ENCODE results near the gene GALNT18. TPM values are rescaled to one million over a fixed set of nuclear protein-coding genes. Genes with fewer than 3 reads are reported as not detected.

GALNT18 gene
- total RNA-seq, 1 experiment from 2014 or later: not detected

GRCh38 chr11:11284481-11284880 is 337.3 kb downstream of the GALNT18 start:
- H3F3A ChIP-seq (ENCODE audit: insufficient read depth, low read depth): no peaks in the 10 kb centered on the region
- peaks cover 28% of the 10 kb centered on the region for H3K27me3 ChIP-seq (ENCODE audit: insufficient read depth, low read depth)
- no peaks in the 10 kb centered on the region for H3K9me2 ChIP-seq (ENCODE audit: insufficient read depth)
- H4K20me1 ChIP-seq (ENCODE audit: insufficient read depth): no peaks in the 10 kb centered on the region
- ChIA-PET POLR2A (ENCODE audit: unreplicated experiment) (interaction anchor here (0.5 kb wide), 1 partner anchor 186 kb away, joined by 3 read pairs; no protein-coding TSS in a partner anchor), CTCF (no interaction called here)
- H3K4me1 ChIP-seq (replicated peaks; ENCODE audit: insufficient read depth): no peaks in the 10 kb centered on the region
- H2AFZ ChIP-seq: no peak overlapping the region
- no peak for DNase-seq
- H3K27ac ChIP-seq: no peak overlapping the region
- no peaks in the 10 kb centered on the region for H3K36me3 ChIP-seq (ENCODE audit: low read depth)
- no TSS peak for BruUV-seq (replicated peaks)
- H3K4me3 ChIP-seq: no peak overlapping the region
- intact Hi-C loops (cut with micrococcal nuclease; ENCODE audit: unreplicated experiment): no loop called here
- H3K9me3 ChIP-seq (ENCODE audit: insufficient read depth, low read depth): no peaks in the 10 kb centered on the region
- H3K79me2 ChIP-seq (ENCODE audit: low read depth): no peaks in the 10 kb centered on the region
- TF ChIP-seq EZH2 (IDR thresholded peaks at IDR 0.05; ENCODE audit: low read depth) (no peak), CTCF (conservative IDR thresholded peaks at IDR 0.05) (no peak)
- H3K4me2 ChIP-seq: no peak overlapping the region

- Histone ChIP-seq H3K4me3 (no peak overlapping the region), H3K4me2 (no peak overlapping the region), H3K9me3 (ENCODE audit: insufficient read depth, low read depth) (no peaks in the 10 kb centered on the region), H3F3A (ENCODE audit: insufficient read depth, low read depth) (no peaks in the 10 kb centered on the region), H2AFZ (no peak overlapping the region), H3K36me3 (ENCODE audit: low read depth) (no peaks in the 10 kb centered on the region), H3K27me3 (ENCODE audit: insufficient read depth, low read depth) (peaks cover 10% of the 10 kb centered on the region; the same call in 1 of the 2 replicates), H4K20me1 (ENCODE audit: insufficient read depth) (no peaks in the 10 kb centered on the region), H3K27ac (no peak overlapping the region), H3K9me2 (ENCODE audit: insufficient read depth) (no peaks in the 10 kb centered on the region), H3K4me1 (replicated peaks; ENCODE audit: insufficient read depth) (no peaks in the 10 kb centered on the region), H3K79me2 (ENCODE audit: low read depth) (no peaks in the 10 kb centered on the region)
- ChIA-PET POLR2A (ENCODE audit: unreplicated experiment) (no interaction called here), CTCF (no interaction called here)
- TF ChIP-seq CTCF (conservative IDR thresholded peaks at IDR 0.05): no peak
- TF ChIP-seq EZH2 (IDR thresholded peaks at IDR 0.05; ENCODE audit: low read depth): no peak
- BruUV-seq (replicated peaks): no TSS peak
- DNase-seq: no peak
- intact Hi-C loops (cut with micrococcal nuclease; ENCODE audit: unreplicated experiment): no loop called here
Observed at GRCh38 chr11:11281626-11282025, 340.2 kb downstream of the GALNT18 start.

DNA sequence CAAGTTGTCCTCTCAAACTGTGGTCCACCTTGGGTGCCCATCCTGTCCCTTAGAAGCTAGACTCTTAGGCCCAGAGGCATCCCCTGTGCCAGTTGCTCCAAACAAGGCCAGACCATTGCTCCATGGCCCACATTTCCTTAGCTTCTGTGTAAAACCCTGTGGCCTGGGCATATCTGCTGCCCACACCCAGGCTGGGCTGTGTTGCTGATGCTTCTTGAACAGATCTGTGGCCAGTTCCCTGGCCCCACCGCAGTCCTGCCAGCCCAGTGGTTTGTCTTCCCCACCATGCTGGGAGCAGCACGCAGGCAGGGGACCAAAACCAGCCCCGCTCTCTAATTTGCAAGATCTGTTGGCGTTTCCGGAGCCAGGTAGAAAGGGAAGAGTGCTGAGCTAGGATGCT is 341.0 kb downstream of the GALNT18 start:
- TF ChIP-seq EZH2 (IDR thresholded peaks at IDR 0.05; ENCODE audit: low read depth): no peak
- no peak for TF ChIP-seq CTCF (conservative IDR thresholded peaks at IDR 0.05)
- H3F3A ChIP-seq (ENCODE audit: insufficient read depth, low read depth): no peaks in the 10 kb centered on the region
- ChIA-PET POLR2A (ENCODE audit: unreplicated experiment) (no interaction called here), CTCF (no interaction called here)
- no peak overlapping the region for H3K4me3 ChIP-seq
- no peak overlapping the region for H2AFZ ChIP-seq
- DNase-seq: no peak
- BruUV-seq (replicated peaks): no TSS peak
- peaks cover 4% of the 10 kb centered on the region; the same call in 1 of the 2 replicates for H3K27me3 ChIP-seq (ENCODE audit: insufficient read depth, low read depth)
- no peaks in the 10 kb centered on the region for H3K36me3 ChIP-seq (ENCODE audit: low read depth)
- H3K4me1 ChIP-seq (replicated peaks; ENCODE audit: insufficient read depth): no peaks in the 10 kb centered on the region
- no peaks in the 10 kb centered on the region for H3K9me3 ChIP-seq (ENCODE audit: insufficient read depth, low read depth)
- H3K27ac ChIP-seq: no peak overlapping the region
- no peaks in the 10 kb centered on the region for H4K20me1 ChIP-seq (ENCODE audit: insufficient read depth)
- no peaks in the 10 kb centered on the region for H3K9me2 ChIP-seq (ENCODE audit: insufficient read depth)
- intact Hi-C loops (cut with micrococcal nuclease; ENCODE audit: unreplicated experiment): no loop called here
- no peak overlapping the region for H3K4me2 ChIP-seq
- H3K79me2 ChIP-seq (ENCODE audit: low read depth): no peaks in the 10 kb centered on the region
